Germinal center (tissue), 1 donor: ENCODE results near the gene SNX13.

ENCODE experiments used
- DNase-seq: peaks from one replicate; pipeline ENCODE4 v3.0.0; 2012; ENCODE audit warnings: mixed read lengths, low spot score

SNX13 gene

GRCh38 chr7:17781491-17782215, 158.6 kb downstream of the SNX13 start:
- no peak for DNase-seq

GRCh38 chr7:17779381-17779780, 160.9 kb downstream of the SNX13 start:
- no peak for DNase-seq

- no peak for DNase-seq
These were observed 165.5 kb downstream of the SNX13 start for GRCh38 chr7:17774716-17775288.

DNA sequence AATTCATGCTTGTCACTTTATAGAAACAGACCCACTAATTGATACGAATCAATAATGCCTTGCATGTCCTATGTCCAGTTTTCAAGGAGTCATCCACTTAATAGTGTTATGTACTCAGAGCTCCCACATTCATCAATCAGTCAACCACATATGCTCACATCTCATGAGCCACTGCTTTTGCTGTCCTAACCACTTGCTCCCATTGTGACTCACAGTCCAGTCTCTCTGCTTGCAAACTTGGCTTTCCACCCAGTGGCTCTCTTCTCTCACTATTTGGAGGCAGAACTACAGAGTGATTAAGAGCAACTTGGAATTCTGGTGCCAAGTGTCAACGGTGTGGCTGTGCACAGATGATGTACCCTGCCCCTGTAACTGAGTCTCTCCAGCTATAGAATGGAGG, 166.0 kb downstream of the SNX13 start:
- no peak for DNase-seq

- no peak for DNase-seq
These were observed 167.0 kb downstream of the SNX13 start for GRCh38 chr7:17773289-17773626.

DNA sequence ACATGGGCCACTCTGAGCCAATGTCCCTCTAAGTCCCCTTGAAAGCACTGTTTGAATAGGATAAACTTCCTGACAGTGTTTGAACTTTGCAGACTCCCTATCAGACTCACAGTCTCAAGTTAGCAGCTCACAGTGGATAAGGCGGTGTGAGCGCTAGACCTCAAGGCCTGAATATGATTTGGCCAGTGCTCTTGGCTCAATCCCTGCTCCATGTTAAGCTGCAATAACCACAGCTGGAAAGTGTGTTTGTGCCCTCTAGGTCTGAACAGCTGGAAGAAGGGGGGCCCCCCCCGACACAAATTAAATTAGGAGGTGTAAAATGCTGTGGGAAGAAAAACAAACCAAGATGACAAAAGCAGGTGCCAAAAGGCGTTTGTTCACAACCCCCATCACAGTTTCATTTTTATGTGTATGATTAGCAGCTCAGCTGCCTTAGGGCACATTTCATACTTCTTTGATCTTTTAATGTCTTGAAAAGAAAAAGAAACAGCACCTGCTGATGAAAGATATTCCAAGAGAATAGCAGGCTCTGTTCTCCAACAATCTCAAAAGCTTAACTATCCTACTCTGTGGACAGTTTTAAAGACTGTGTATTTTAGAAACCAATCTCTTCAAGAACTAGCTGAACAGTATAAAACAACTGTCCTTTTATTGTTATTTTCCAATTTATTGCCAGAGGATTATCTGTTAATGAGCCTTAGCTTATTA, 167.6 kb downstream of the SNX13 start:
- no peak for DNase-seq

DNA sequence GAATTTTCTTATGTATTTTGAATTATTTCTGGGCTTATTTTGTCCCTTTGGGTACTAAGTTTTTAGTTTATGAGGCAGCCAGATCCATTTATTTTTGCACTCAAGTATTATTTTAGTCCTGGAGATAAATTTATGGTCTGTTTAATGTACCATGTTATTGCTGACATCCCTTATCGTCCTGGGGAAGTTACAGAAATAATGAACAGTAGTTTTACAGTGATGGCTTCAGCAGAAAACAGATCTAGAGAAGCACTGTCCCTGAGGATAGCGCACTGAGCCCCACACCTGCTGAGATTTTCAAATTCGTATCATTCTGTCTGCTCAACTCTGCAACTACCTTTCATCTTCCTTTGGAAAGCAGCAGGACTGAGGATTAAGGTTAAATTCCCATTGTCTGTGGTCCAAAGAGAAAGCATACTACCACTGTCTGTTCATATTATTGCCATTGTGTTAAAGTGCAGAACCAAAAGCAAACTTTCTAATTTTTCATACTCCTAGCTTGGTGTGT, 168.3 kb downstream of the SNX13 start:
- no peak for DNase-seq

GRCh38 chr7:17770710-17771375, 169.5 kb downstream of the SNX13 start:
- peak; percentile 10 for DNase-seq

DNA sequence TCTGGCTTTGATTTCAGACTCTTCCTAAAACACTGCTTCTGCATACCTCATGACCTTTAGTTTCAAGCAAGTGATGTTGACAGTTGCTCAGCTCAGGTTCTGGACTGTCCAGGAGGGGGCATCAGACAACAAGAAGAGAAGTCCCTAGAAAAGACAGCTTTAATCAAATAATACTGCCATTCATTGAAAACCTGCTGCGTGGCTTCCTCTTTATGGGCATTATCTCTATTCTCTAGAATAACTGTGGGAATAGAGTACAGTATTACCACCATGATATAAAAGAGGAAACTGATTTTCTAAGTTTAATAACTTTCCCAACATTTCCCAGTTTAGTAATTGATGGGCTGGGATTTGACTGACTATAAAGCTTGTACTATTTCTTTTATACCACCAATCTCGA, 170.4 kb downstream of the SNX13 start:
- peak; percentile 47 for DNase-seq

GRCh38 chr7:17758008-17758407, 182.3 kb downstream of the SNX13 start:
- no peak for DNase-seq

- DNase-seq, result no peak
These were observed 194.2 kb downstream of the SNX13 start for GRCh38 chr7:17746020-17746530.

GRCh38 chr7:17745610-17746009, 194.7 kb downstream of the SNX13 start:
- no peak for DNase-seq

GRCh38 chr7:17743316-17743715, 197.0 kb downstream of the SNX13 start:
- no peak for DNase-seq

GRCh38 chr7:17741426-17741825, 198.9 kb downstream of the SNX13 start:
- no peak for DNase-seq
